Vagina (tissue), 2 donors: Measurements from ENCODE around the gene ZNG1A.
"Not testable (repeated sequence)": the region's sequence is repeated elsewhere in the genome, so short reads cannot be mapped to it uniquely, and the experiment has no call there.

Experiments
- POLR2A ChIP-seq, 2 donors: fragments of 450-650 bp; IDR thresholded peaks; one replicate each; pipeline ENCODE4 v1.6.1; 2017; ENCODE audit warnings: antibody characterized with exemption in 2 of 2, mild to moderate bottlenecking in 2 of 2, moderate library complexity in 2 of 2
- TF ChIP-seq, protein P1 (sequence below), 3 experiments: fragments of 450-650 bp in 2 of 3; fragments of 200-600 bp in 1 of 3; sonication (generic) in 1 of 3; IDR thresholded peaks; one replicate each; pipeline ENCODE4 v1.5.1; 2017 to 2019; ENCODE audit warnings: antibody characterized with exemption in 3 of 3, mild to moderate bottlenecking in 2 of 3, moderate library complexity in 2 of 3

DNA sequence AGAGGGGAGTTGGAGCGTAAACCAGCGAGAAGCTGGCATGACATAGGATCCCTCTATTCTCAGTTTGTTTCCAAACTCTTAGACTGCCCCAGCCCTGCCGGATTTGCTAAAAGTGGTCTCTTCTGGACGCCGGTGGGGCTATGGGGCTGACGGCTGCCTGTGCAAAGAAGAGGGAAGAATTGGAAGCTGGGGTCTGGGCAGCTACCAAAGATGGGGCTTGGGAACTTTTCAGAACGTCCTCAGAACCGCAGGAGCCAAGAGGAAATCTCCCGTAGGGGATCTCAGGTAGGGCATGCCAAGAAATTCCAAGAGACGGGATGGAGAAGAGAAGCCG lies 63.8 kb downstream of the ZNG1A start:
- TF ChIP-seq, protein P1, sequence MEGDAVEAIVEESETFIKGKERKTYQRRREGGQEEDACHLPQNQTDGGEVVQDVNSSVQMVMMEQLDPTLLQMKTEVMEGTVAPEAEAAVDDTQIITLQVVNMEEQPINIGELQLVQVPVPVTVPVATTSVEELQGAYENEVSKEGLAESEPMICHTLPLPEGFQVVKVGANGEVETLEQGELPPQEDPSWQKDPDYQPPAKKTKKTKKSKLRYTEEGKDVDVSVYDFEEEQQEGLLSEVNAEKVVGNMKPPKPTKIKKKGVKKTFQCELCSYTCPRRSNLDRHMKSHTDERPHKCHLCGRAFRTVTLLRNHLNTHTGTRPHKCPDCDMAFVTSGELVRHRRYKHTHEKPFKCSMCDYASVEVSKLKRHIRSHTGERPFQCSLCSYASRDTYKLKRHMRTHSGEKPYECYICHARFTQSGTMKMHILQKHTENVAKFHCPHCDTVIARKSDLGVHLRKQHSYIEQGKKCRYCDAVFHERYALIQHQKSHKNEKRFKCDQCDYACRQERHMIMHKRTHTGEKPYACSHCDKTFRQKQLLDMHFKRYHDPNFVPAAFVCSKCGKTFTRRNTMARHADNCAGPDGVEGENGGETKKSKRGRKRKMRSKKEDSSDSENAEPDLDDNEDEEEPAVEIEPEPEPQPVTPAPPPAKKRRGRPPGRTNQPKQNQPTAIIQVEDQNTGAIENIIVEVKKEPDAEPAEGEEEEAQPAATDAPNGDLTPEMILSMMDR (IDR thresholded peaks at IDR 0.05) = not testable (repeated sequence)
- TF ChIP-seq POLR2A (IDR thresholded peaks at IDR 0.05) = not testable (repeated sequence)
